Vagina (tissue), 2 donors: ENCODE measurements around the gene PPIB. TPM values are rescaled to one million over a fixed set of nuclear protein-coding genes. Genes with fewer than 3 reads are reported as not detected.

Experiments
- DNase-seq, 2 donors: peaks; one replicate each; pipeline ENCODE4 v3.0.0-alpha.2; 2017; ENCODE audit errors: extremely low spot score in 2 of 2
- H3K27ac ChIP-seq: fragments of 200-600 bp; sonication (generic); one replicate; pipeline ENCODE4 v1.5.1; 2019
- H3K27me3 ChIP-seq: fragments of 200-600 bp; sonication (generic); one replicate; pipeline ENCODE4 v1.5.1; 2019
- H3K36me3 ChIP-seq, 2 donors: fragments of 200-600 bp; sonication (generic); one replicate each; pipeline ENCODE4 v1.5.1; 2017 to 2019
- H3K4me1 ChIP-seq: fragments of 200-600 bp; sonication (generic); one replicate; pipeline ENCODE4 v1.5.1; 2019
- H3K4me3 ChIP-seq, 2 donors: fragments of 200-600 bp; sonication (generic); 1 replicate in 1 of 2; 2 replicates in 1 of 2; pipeline ENCODE4 v1.5.1; 2016 to 2019
- H3K9me3 ChIP-seq: fragments of 200-600 bp; sonication (generic); one replicate; pipeline ENCODE4 v1.5.1; 2019
- CTCF ChIP-seq, 3 experiments: fragments of 450-650 bp in 2 of 3; fragments of 200-600 bp in 1 of 3; sonication (generic) in 1 of 3; IDR thresholded peaks; one replicate each; pipeline ENCODE4 v1.5.1; 2017 to 2019; ENCODE audit warnings: antibody characterized with exemption in 3 of 3, mild to moderate bottlenecking in 2 of 3, moderate library complexity in 2 of 3
- POLR2A ChIP-seq, 2 donors: fragments of 450-650 bp; IDR thresholded peaks; one replicate each; pipeline ENCODE4 v1.6.1; 2017; ENCODE audit warnings: antibody characterized with exemption in 2 of 2, mild to moderate bottlenecking in 2 of 2, moderate library complexity in 2 of 2
- POLR2AphosphoS5 ChIP-seq, 2 donors: sonication (generic); formaldehyde crosslinking; IDR thresholded peaks; one replicate each; pipeline ENCODE4 v1.9.0; 2017; ENCODE audit warnings: antibody characterized with exemption in 2 of 2, mild to moderate bottlenecking in 2 of 2, low read depth in 1 of 2; ENCODE audit not compliant: insufficient read depth in 1 of 2
- intact Hi-C: fragments of 100-400 bp; cut with DNase I; formaldehyde crosslinking; loops from one replicate; pipeline ENCODE4 v1.15.1; 2023
- total RNA-seq: library from RNA; depleted of rRNA; stranded (reverse); fragments of >200 nt; gene quantifications from one replicate; pipeline ENCODE4 v1.2.3, GENCODE V29; 2016

The PPIB gene
- total RNA-seq, 1 donor from 2014 or later, result 451 TPM

DNA sequence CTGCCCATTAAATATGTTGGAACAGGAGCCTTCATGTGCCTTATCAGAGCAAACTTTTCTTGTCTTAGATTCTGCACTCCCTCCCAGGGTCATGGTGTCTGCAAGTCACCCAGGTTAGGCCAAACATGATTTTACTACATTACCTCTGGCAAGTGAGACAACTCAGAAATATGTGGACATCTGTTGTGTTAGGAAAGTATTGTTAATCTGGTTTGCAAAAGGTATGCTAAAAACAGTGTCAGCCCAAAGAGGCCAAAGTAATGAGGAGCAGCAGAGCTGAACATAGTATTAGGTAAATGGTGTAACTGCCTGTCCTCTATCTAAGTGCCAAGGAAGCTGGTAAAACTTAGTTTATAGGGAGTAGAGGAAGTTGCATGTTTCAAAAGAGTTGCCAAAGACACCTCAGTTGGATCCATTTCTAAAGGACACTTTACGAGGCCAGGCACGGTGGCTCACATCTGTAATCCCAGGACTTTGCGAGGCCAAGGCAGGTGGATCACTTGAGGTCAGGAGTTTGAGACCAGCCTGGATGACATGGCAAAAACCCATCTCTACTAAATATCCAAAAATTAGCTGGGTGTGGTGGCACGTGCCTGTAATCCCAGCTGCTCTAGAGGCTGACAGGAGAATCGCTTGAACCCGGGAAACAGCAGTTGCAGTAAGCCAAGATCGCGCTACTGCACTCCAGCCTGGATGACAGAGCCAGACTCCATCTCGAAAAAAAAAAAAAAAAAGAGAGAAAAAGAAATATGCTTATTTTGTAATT lies 22.5 kb upstream of the PPIB start:
- no peak for DNase-seq
- Histone ChIP-seq H3K4me1 (no peaks in the 10 kb centered on the region), H3K27me3 (no peaks in the 10 kb centered on the region), H3K27ac (no peak overlapping the region), H3K36me3 (no peaks in the 10 kb centered on the region), H3K4me3 (no peak overlapping the region), H3K9me3 (no peaks in the 10 kb centered on the region)
- TF ChIP-seq POLR2AphosphoS5 (IDR thresholded peaks at IDR 0.05; ENCODE audit: insufficient read depth in 1 of 2, low read depth in 1 of 2) (no peak), POLR2A (IDR thresholded peaks at IDR 0.05) (no peak)
- intact Hi-C loops, result no loop called here

DNA sequence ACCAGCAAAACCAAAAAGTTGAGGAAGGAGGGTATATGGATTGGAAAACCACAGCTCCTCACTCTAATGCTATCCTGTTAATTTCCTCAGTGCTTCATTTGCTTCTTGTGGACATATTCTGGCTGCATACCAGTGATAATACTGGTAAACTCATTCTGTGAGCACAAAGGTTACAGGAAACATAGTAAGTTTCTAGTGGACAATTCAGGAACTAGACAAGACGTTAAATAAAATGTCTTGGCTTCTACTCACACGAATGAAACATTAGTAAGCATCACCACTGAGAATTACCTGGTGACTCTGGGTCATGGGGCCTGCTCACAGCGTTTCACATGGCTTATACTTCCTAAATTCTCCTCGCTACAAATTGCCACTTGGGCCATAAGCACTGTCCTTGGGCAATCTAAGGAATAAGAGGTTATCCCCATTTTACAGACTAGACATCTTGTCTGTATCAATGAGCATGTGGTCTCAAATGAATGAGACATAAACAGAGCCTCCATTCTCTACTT lies 20.1 kb upstream of the PPIB start:
- intact Hi-C loops, result no loop called here
- H3K4me1 ChIP-seq, result no peaks in the 10 kb centered on the region
- no peaks in the 10 kb centered on the region for H3K9me3 ChIP-seq
- no peak for DNase-seq
- H3K27ac ChIP-seq, result no peak overlapping the region
- peaks cover 0 to 12% of the 10 kb centered on the region in 2 donors for H3K36me3 ChIP-seq
- H3K4me3 ChIP-seq, result no peak overlapping the region
- TF ChIP-seq POLR2A (IDR thresholded peaks at IDR 0.05) (no peak), POLR2AphosphoS5 (IDR thresholded peaks at IDR 0.05; ENCODE audit: insufficient read depth in 1 of 2, low read depth in 1 of 2) (no peak), CTCF (IDR thresholded peaks at IDR 0.05) (no peak)
- no peaks in the 10 kb centered on the region for H3K27me3 ChIP-seq

- intact Hi-C loops, result no loop called here
These were observed 17.5 kb upstream of the PPIB start for GRCh38 chr15:64180235-64180824.

GRCh38 chr15:64166102-64166890 lies 3.5 kb upstream of the PPIB start:
- Histone ChIP-seq H3K4me1 (peaks cover 11% of the 10 kb centered on the region), H3K27ac (no peak overlapping the region), H3K27me3 (no peaks in the 10 kb centered on the region), H3K36me3 (peaks cover 0 to 5% of the 10 kb centered on the region in 2 donors), H3K4me3 (no peak overlapping the region), H3K9me3 (no peaks in the 10 kb centered on the region)
- no peak for DNase-seq
- TF ChIP-seq CTCF (IDR thresholded peaks at IDR 0.05) (no peak), POLR2AphosphoS5 (IDR thresholded peaks at IDR 0.05; ENCODE audit: insufficient read depth in 1 of 2, low read depth in 1 of 2) (no peak), POLR2A (IDR thresholded peaks at IDR 0.05) (no peak)
- intact Hi-C loops, result loop anchor here (10.0 kb wide), 1 partner anchor 189 kb away; the partner anchor contains the start of gene CSNK1G1

More at GRCh38 chr15:64180235-64180824, 17.5 kb upstream of the PPIB start:
- Histone ChIP-seq H3K36me3 (peaks cover 0 to 15% of the 10 kb centered on the region in 2 donors), H3K4me3 (no peak overlapping the region), H3K4me1 (no peaks in the 10 kb centered on the region), H3K9me3 (no peaks in the 10 kb centered on the region), H3K27me3 (no peaks in the 10 kb centered on the region), H3K27ac (no peak overlapping the region)
- DNase-seq, result no peak
- TF ChIP-seq CTCF (IDR thresholded peaks at IDR 0.05) (no peak), POLR2AphosphoS5 (IDR thresholded peaks at IDR 0.05; ENCODE audit: insufficient read depth in 1 of 2, low read depth in 1 of 2) (no peak), POLR2A (IDR thresholded peaks at IDR 0.05) (no peak)

- peaks cover 29% of the 10 kb centered on the region for H3K4me1 ChIP-seq
- no peak for DNase-seq
- no peaks in the 10 kb centered on the region for H3K27me3 ChIP-seq
- H3K36me3 ChIP-seq, result peaks cover 0 to 21% of the 10 kb centered on the region in 2 donors
- intact Hi-C loops, result loop anchor here (10.0 kb wide), 1 partner anchor 190 kb away; the partner anchor contains the start of gene CSNK1G1
- no peak for TF ChIP-seq CTCF (IDR thresholded peaks at IDR 0.05)
- no peak overlapping the region for H3K4me3 ChIP-seq
- no peak overlapping the region for H3K27ac ChIP-seq
- H3K9me3 ChIP-seq, result no peaks in the 10 kb centered on the region
These were observed 1.6 kb upstream of the PPIB start for GRCh38 chr15:64164436-64164835.
